Colonic mucosa (tissue), 4 donors: Measurements from ENCODE around the gene FANCI. TPM values are rescaled to one million over a fixed set of nuclear protein-coding genes. Genes with fewer than 3 reads are reported as not detected.
A peak's percentile ranks its signal among the peaks of the same experiment; 100 is the strongest.
"Not testable (repeated sequence)": the region's sequence is repeated elsewhere in the genome, so short reads cannot be mapped to it uniquely, and the experiment has no call there.

Experiments used
- DNase-seq: peaks from one replicate; pipeline ENCODE4 v3.0.0-alpha.2; 2020
- H3K27ac ChIP-seq: fragments of 200-600 bp; one replicate; pipeline ENCODE4 v1.8.0; 2021
- H3K27me3 ChIP-seq: fragments of 200-600 bp; one replicate; pipeline ENCODE4 v1.8.0; 2021
- H3K36me3 ChIP-seq: fragments of 200-600 bp; one replicate; pipeline ENCODE4 v1.8.0; 2021
- H3K4me1 ChIP-seq: fragments of 200-600 bp; one replicate; pipeline ENCODE4 v1.8.0; 2021; ENCODE audit warnings: mild to moderate bottlenecking
- H3K4me3 ChIP-seq: fragments of 200-600 bp; one replicate; pipeline ENCODE4 v1.8.0; 2021
- H3K9ac ChIP-seq, 2 donors: one replicate each; pipeline ENCODE4 v1.7.0; 2013; ENCODE audit warnings: control low read depth in 2 of 2, low read depth in 2 of 2, low read length in 2 of 2
- H3K9me3 ChIP-seq: fragments of 200-600 bp; one replicate; pipeline ENCODE4 v1.8.0; 2021
- intact Hi-C: fragments of 100-400 bp; cut with DNase I; formaldehyde crosslinking; loops from one replicate; pipeline ENCODE4 v1.14.1; 2022
- total RNA-seq, 2 donors: library from RNA; stranded (reverse); fragmentation: NEBNext Ultra II Directional in 1 of 2; extraction: Animal tissue kit (Norgen Biotek cat#: 25700) in 1 of 2; gene quantifications; one replicate each; pipeline ENCODE4 v1.2.1, GENCODE V29; 2021
- TF ChIP-seq, protein P1 (sequence below): fragments of 200-600 bp; IDR thresholded peaks from one replicate; pipeline ENCODE4 v1.8.0; 2022; ENCODE audit warnings: antibody characterized with exemption, mild to moderate bottlenecking
- donor health status: healthy.
- donor health status: DM: no; HTN: no; CAD: no.
- donor health status: DM: no; HTN: no; CAD: no.

Gene FANCI
- total RNA-seq, 2 donors from 2014 or later: 19.9 to 76.9 TPM

DNA sequence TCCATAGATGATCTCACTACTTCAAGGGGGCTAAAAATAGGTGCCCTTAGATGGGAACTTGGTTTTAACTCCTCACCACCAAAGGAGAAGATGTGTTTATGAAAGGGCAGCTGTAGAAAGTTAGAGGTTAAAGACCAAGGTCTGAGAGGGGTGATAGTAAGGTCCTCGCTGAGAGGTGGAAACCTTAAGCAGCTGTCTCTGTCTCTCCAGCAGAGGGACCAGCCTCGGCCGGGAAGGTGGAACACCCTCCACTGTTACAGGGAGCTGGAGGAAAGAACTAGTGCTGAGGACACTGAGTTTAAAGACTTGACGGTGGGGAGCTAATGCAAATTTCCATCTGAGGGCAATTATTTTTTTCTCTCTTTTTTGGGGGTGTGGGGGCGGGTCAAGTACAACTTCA is 13.5 kb upstream of the FANCI start:
- H3K36me3 ChIP-seq: no peaks in the 10 kb centered on the region

DNA sequence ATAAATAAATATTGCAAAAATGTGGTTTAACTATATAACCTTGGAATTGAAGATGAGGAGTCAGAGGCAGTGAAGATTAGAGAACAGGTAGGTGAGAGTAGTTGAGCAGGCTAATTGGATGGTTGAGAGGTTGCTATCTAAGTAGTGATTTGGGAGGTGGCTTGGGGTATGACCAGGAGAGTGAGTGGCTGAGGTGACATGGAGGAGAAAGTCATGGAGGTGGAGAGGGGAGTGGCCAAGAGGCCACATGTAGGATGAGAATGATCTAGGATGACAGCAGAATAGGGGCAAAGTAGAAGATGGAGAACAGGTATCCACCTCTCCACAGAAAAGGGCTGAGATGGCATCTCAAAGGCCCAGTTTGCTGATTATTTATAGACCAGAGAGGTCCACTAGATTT is 11.9 kb upstream of the FANCI start:
- H3K36me3 ChIP-seq: no peaks in the 10 kb centered on the region
- H3K9me3 ChIP-seq: no peaks in the 10 kb centered on the region
- H3K27me3 ChIP-seq: no peaks in the 10 kb centered on the region
- H3K27ac ChIP-seq: no peak overlapping the region
- H3K4me3 ChIP-seq: no peak overlapping the region
- TF ChIP-seq, protein P1, sequence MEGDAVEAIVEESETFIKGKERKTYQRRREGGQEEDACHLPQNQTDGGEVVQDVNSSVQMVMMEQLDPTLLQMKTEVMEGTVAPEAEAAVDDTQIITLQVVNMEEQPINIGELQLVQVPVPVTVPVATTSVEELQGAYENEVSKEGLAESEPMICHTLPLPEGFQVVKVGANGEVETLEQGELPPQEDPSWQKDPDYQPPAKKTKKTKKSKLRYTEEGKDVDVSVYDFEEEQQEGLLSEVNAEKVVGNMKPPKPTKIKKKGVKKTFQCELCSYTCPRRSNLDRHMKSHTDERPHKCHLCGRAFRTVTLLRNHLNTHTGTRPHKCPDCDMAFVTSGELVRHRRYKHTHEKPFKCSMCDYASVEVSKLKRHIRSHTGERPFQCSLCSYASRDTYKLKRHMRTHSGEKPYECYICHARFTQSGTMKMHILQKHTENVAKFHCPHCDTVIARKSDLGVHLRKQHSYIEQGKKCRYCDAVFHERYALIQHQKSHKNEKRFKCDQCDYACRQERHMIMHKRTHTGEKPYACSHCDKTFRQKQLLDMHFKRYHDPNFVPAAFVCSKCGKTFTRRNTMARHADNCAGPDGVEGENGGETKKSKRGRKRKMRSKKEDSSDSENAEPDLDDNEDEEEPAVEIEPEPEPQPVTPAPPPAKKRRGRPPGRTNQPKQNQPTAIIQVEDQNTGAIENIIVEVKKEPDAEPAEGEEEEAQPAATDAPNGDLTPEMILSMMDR: no peak
- intact Hi-C loops: no loop called here
- no peak for DNase-seq
- no peaks in the 10 kb centered on the region for H3K4me1 ChIP-seq
- no peak overlapping the region for H3K9ac ChIP-seq

More for the DNA sequence above, 13.5 kb upstream of the FANCI start:
- H3K4me3 ChIP-seq: no peak overlapping the region
- DNase-seq: no peak
- H3K9me3 ChIP-seq: no peaks in the 10 kb centered on the region
- intact Hi-C loops: no loop called here
- H3K27ac ChIP-seq: no peak overlapping the region
- TF ChIP-seq, protein P1: no peak
- no peaks in the 10 kb centered on the region for H3K4me1 ChIP-seq
- H3K27me3 ChIP-seq: no peaks in the 10 kb centered on the region
- no peak overlapping the region for H3K9ac ChIP-seq

DNA sequence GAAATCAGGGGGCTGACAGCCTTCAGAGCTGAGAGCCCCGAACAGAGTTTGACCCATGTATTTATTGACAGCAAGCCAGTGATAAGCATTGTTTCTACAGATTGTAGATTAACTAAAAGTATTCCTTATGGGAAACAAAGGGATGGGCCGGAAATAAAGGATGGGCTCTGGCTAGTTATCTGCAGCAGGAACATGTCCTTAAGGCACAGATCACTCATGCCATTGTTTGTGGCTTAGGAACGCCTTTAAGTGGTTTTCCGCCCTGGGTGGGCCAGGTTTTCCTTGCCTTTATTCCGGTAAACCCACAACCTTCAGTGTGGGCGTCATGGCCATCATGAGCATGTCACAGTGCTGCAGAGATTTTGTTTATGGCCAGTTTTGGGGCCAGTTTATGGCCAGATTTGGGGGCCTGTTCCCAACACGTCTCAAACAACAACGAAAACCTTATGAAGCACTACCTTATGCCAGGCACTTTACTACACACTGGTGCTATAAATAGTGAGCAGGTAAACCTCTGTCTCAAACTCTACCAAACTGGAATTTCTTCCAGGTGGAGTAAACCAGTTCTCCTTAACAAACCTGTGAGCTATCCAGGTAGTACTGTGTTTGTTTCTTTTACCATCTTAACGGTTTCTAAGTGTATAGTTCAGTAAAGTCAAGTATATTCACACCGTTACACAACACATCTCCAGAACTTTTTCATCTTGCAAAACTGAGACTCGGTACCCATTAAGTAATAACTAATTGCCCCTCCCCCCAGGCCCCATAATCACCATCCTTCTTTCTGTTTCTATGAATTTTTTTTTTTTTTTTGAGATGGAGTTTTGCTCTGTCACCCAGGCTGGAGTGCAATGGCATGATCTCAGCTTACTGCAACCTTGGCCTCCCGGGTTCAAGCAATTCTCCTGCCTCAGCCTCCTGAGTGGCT is 3.6 kb upstream of the FANCI start:
- H3K9ac ChIP-seq, H3K27ac ChIP-seq, H3K4me1 ChIP-seq, H3K4me3 ChIP-seq, H3K36me3 ChIP-seq, DNase-seq, H3K27me3 ChIP-seq, H3K9me3 ChIP-seq: not testable (repeated sequence)
- intact Hi-C loops: loop anchor here (5.0 kb wide), 1 partner anchor 33 kb away; no protein-coding TSS in a partner anchor

DNA sequence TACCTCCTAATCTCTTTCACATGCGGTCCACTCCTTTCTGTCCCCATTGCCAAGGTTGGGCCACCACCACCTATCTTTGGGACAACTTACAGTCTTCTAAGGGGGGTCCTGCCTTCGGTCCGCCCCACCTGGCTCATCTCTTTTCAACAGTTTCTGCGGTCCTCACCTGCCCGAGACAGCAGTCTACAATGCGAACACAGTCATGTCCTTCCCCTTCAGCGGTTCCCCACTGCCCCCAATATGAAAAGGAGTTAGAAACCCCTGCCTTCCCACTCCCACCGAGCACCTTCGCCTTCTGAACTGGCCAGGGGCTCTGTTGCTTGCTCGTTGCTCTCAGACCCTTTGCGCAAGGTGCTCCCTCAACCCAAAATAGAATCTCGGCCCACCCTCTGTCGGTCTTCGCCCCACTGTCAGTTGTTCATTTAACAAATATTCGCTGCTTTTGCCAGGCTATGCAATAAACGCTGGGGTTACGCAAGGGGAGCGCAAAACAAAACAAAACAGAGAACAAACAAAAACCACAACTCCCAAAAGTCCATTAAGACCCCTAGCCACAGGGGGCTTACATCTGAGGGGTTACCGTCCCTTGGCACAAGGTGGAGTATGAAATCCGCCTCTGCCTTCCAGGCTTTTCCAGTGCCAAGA is 611 bp upstream of the FANCI start:
- Histone ChIP-seq H3K27me3 (no peaks in the 10 kb centered on the region), H3K9me3 (no peaks in the 10 kb centered on the region), H3K4me3 (peak overlapping the region; percentile 66), H3K36me3 (no peaks in the 10 kb centered on the region), H3K27ac (no peak overlapping the region), H3K9ac (peak overlapping the region; percentile 64 to 93), H3K4me1 (no peaks in the 10 kb centered on the region)
- TF ChIP-seq, protein P1: no peak
- no peak for DNase-seq
- intact Hi-C loops: loop anchor here (5.0 kb wide), 1 partner anchor 36 kb away; no protein-coding TSS in a partner anchor

DNA sequence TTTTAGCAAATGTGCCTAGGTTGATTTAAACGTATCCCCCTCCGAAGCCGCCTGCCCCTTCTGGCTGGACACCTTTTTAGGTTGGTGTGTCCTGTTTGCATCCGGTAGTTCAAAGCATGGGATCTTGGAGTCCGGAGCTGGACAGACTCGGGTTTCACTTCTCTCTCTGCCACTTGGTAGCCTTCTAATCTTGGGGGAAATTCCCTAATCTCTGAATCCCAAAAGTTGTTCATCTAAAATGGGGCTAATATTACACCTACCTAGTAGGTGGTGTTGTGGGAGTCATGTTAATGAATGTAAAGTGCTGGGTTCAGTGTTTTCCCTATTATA is 760 bp downstream of the FANCI start:
- intact Hi-C loops: loop anchor here (5.0 kb wide), 1 partner anchor 37 kb away; no protein-coding TSS in a partner anchor
- Histone ChIP-seq H3K36me3 (no peaks in the 10 kb centered on the region), H3K4me3 (peak overlapping the region; percentile 66), H3K27ac (no peak overlapping the region), H3K9ac (peak overlapping the region; percentile 64 to 93), H3K4me1 (no peaks in the 10 kb centered on the region), H3K27me3 (no peaks in the 10 kb centered on the region), H3K9me3 (no peaks in the 10 kb centered on the region)
- TF ChIP-seq, protein P1: no peak
- DNase-seq: no peak
